ENCODE results near the gene HTRA1. TPM values are rescaled to one million over a fixed set of nuclear protein-coding genes. Genes with fewer than 3 reads are reported as not detected.

HTRA1 gene
- total and polyA plus RNA-seq, 10 of the 15 experiments (the other 5 are each of a cell fraction or from before 2014, with no cell fraction given): 0.13 TPM; not detected in 9

GRCh38 chr10:122421054-122421625 lies 40.2 kb upstream of the HTRA1 start:
- no peaks in the 10 kb centered on the region for H3K79me2 ChIP-seq (ENCODE audit: control insufficient read depth, insufficient read depth, low read length)
- no TSS peak for BruUV-seq (replicated peaks)
- intact Hi-C loops (cut with micrococcal nuclease; ENCODE audit: unreplicated experiment) (no loop called here), in situ Hi-C loops (cut with MboI) (no loop called here)
- H3K4me2 ChIP-seq (ENCODE audit: control insufficient read depth, insufficient read depth): no peak overlapping the region
- no peak for TF ChIP-seq SREBF2 (IDR thresholded peaks at IDR 0.05; ENCODE audit: low read length)
- TF ChIP-seq CHD2 (IDR thresholded peaks at IDR 0.05; ENCODE audit: borderline replicate concordance, low read depth, low read length): no peak
- no peak for TF ChIP-seq SREBF1 (IDR thresholded peaks at IDR 0.05; ENCODE audit: low read length)
- TF ChIP-seq WRNIP1 (IDR thresholded peaks at IDR 0.05; ENCODE audit: borderline replicate concordance, low read depth, low read length): no peak
- no peak for TF ChIP-seq NR2C2 (IDR thresholded peaks at IDR 0.05; ENCODE audit: borderline replicate concordance, control insufficient read depth, insufficient read length, low read depth)
- no peak for TF ChIP-seq NKRF (conservative IDR thresholded peaks at IDR 0.05)
- TF ChIP-seq EZH2 (IDR thresholded peaks at IDR 0.05; ENCODE audit: borderline replicate concordance, control insufficient read depth, low read depth, low read length): no peak
- no peak for TF ChIP-seq RFX5 (IDR thresholded peaks at IDR 0.05; ENCODE audit: low read depth, low read length)
- no peak for TF ChIP-seq SMAD1 (IDR thresholded peaks at IDR 0.05; ENCODE audit: low read depth, partially characterized antibody)
- TF ChIP-seq MEF2A (IDR thresholded peaks at IDR 0.05; ENCODE audit: insufficient read depth, low read depth, low read length): no peak
- TF ChIP-seq TAF1 (IDR thresholded peaks at IDR 0.05; ENCODE audit: borderline replicate concordance, low read depth, low read length): no peak
- no peak for TF ChIP-seq RBBP5 (conservative IDR thresholded peaks at IDR 0.05)
- TF ChIP-seq SRF (IDR thresholded peaks at IDR 0.05; ENCODE audit: low read depth in 2 of 2, low read length in 2 of 2): no peak
- TF ChIP-seq FOS (IDR thresholded peaks at IDR 0.05; ENCODE audit: borderline replicate concordance, extremely low read depth, insufficient read length): no peak
- no peak for TF ChIP-seq NFYA (IDR thresholded peaks at IDR 0.05; ENCODE audit: borderline replicate concordance, low read depth, low read length)
- TF ChIP-seq NFXL1 (IDR thresholded peaks at IDR 0.05; ENCODE audit: borderline replicate concordance): no peak
- no peak for TF ChIP-seq TBL1XR1 (IDR thresholded peaks at IDR 0.05; ENCODE audit: low read depth, low read length)
- no peak for TF ChIP-seq IKZF1 (conservative IDR thresholded peaks at IDR 0.05)
- H4K20me1 ChIP-seq (ENCODE audit: control insufficient read depth, insufficient read depth): no peaks in the 10 kb centered on the region
- H2AFZ ChIP-seq (ENCODE audit: control insufficient read depth, low read depth, low read length): no peak overlapping the region
- no peak overlapping the region for H3K27ac ChIP-seq (ENCODE audit: control insufficient read depth, insufficient read depth)
- ATAC-seq (no peak), DNase-seq (ENCODE audit: low read depth, low spot score) (no peak), FAIRE-seq (no peak)
- no peaks in the 10 kb centered on the region for H3K9me3 ChIP-seq (replicated peaks; ENCODE audit: control insufficient read depth, insufficient read depth, low read length)
- H3K4me1 ChIP-seq (ENCODE audit: control insufficient read depth, insufficient read depth, low read length): no peaks in the 10 kb centered on the region
- RAD21 ChIA-PET (ENCODE audit: unreplicated experiment): no interaction called here
- no peak overlapping the region for H3K4me3 ChIP-seq
- 13% methylated on average over 3 of the region's 3 CpGs for WGBS (ENCODE audit: insufficient coverage, insufficient replicate concordance, low lambda C conversion rate, missing lambda C conversion rate)
- CTCF ChIA-PET: interaction anchor here (3.1 kb wide), 1 partner anchor 14 kb away, joined by 25 read pairs; no protein-coding TSS in a partner anchor
- SMC1A ChIA-PET (ENCODE audit: uncharacterized antibody, unreplicated experiment): no interaction called here
- H3K36me3 ChIP-seq (ENCODE audit: control insufficient read depth in 2 of 2, insufficient read depth in 2 of 2, low read length in 1 of 2): no peaks in the 10 kb centered on the region
- no peak overlapping the region for H3K9ac ChIP-seq (ENCODE audit: control insufficient read depth, insufficient read depth, low read length)
- POLR2A ChIA-PET: no interaction called here
- H3K27me3 ChIP-seq (replicated peaks in 1 of 2; ENCODE audit: control insufficient read depth in 2 of 2, insufficient read depth in 2 of 2, low read length in 1 of 2): no peaks in the 10 kb centered on the region

Data from GM12878 (cell line).